ENCODE results near the gene NPC2. TPM values are rescaled to one million over a fixed set of nuclear protein-coding genes. Genes with fewer than 3 reads are reported as not detected.
A peak's percentile ranks its signal among the peaks of the same experiment; 100 is the strongest.

NPC2 gene
- total RNA-seq, 1 donor from 2014 or later = 191 TPM

DNA sequence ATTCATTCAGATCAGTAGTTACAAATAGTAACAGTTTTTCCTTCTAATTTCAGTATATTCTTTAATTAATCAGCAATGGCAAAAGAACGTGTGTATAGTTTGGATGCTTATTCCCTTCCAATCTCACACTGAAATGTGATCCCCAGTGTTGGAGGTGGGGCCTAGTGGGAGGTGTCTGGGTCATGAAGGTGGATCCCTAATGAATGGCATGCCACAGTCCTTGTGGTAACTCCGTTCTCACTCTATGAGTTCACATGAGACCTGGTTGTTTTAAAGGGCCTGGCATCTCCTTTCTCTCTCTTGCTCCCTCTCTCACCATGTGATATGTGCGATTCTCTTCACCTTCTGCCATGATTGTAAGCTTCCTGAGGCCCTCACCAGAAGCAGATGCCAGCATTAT, 48.2 kb downstream of the NPC2 start:
- no peak for FAIRE-seq
- peak; percentile 10 for DNase-seq (ENCODE audit: low read depth)
- Histone ChIP-seq H3K36me3 (ENCODE audit: control insufficient read depth, insufficient read depth, low read length) (no peaks in the 10 kb centered on the region), H3K27me3 (ENCODE audit: control insufficient read depth, insufficient read depth, low read length) (no peaks in the 10 kb centered on the region), H3K4me3 (ENCODE audit: low read depth, low read length) (no peak overlapping the region)
- TF ChIP-seq, protein P1, sequence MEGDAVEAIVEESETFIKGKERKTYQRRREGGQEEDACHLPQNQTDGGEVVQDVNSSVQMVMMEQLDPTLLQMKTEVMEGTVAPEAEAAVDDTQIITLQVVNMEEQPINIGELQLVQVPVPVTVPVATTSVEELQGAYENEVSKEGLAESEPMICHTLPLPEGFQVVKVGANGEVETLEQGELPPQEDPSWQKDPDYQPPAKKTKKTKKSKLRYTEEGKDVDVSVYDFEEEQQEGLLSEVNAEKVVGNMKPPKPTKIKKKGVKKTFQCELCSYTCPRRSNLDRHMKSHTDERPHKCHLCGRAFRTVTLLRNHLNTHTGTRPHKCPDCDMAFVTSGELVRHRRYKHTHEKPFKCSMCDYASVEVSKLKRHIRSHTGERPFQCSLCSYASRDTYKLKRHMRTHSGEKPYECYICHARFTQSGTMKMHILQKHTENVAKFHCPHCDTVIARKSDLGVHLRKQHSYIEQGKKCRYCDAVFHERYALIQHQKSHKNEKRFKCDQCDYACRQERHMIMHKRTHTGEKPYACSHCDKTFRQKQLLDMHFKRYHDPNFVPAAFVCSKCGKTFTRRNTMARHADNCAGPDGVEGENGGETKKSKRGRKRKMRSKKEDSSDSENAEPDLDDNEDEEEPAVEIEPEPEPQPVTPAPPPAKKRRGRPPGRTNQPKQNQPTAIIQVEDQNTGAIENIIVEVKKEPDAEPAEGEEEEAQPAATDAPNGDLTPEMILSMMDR (IDR thresholded peaks at IDR 0.05; ENCODE audit: insufficient read depth, low read length, severe bottlenecking) = no peak

DNA sequence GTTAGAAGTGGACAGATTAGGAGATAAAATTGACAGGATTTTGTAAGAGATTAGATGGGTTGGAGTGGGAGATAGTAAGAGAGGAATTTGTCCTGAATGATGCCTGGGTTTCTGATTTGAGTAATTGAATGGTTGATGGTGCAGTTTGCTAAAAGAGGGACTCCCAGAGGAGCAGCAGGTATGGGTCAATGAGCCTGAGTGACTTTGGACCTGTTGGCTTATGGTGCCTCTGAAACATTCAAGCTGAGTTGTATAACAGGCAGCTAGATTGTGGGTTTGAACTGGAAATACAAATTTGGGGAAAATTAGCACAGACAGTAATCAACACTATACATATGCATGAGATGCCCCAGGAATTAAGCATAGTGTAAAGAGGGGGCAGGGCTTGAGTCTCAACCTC, 50.3 kb downstream of the NPC2 start:
- no peak for DNase-seq (ENCODE audit: low read depth)
- TF ChIP-seq, protein P1 (IDR thresholded peaks at IDR 0.05; ENCODE audit: insufficient read depth, low read length, severe bottlenecking) = no peak
- FAIRE-seq = no peak
- Histone ChIP-seq H3K4me3 (ENCODE audit: low read depth, low read length) (no peak overlapping the region), H3K27me3 (ENCODE audit: control insufficient read depth, insufficient read depth, low read length) (no peaks in the 10 kb centered on the region), H3K36me3 (ENCODE audit: control insufficient read depth, insufficient read depth, low read length) (no peaks in the 10 kb centered on the region)

DNA sequence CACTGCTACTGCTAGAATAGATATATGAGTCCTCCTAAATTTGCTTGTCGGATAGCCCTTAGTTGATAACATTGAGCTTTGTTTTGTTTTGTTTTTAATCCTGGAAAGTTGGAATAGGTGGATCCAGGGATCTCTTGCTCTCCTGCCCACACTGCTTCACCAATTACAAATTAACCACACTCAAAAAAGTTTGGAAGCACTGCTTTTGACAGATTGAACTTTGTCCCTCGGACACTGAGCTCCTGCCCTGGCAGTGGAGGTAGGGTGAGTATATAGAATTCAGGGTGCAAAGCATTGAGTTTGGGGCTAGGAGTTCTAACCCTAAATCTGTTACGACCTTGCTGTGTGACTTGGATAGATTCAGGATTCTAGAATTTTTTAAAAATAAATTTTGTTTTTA, 52.0 kb downstream of the NPC2 start:
- Histone ChIP-seq H3K4me3 (ENCODE audit: low read depth, low read length) (no peak overlapping the region), H3K27me3 (ENCODE audit: control insufficient read depth, insufficient read depth, low read length) (no peaks in the 10 kb centered on the region), H3K36me3 (ENCODE audit: control insufficient read depth, insufficient read depth, low read length) (no peaks in the 10 kb centered on the region)
- TF ChIP-seq, protein P1 (IDR thresholded peaks at IDR 0.05; ENCODE audit: insufficient read depth, low read length, severe bottlenecking) = no peak
- FAIRE-seq (no peak), DNase-seq (ENCODE audit: low read depth) (no peak)

DNA sequence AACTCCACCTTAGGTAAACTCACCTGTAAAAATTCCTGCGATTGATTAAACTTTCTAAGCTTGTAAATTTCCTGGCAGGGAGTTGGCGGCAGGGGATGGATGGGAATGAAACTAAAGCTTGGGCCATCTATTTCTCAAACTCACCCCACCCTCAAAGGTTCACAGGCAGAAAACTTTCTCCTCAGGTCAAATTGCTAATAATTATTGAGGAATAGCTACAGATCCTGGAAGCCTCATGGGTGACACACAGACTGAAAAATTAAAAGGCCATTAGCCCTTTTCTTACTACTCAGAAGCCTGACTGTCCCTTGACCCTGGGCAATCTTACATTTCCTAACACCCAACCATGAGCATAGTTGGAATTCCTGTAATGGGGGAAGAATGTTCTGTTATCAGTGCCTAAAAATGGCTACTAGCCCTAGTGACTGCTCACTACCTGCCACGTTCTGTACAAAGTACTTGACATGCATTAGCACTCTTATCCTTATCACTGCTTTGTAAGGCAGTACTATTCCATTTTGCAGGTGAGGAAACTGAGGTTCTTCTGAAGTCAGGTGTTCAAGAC, 54.7 kb downstream of the NPC2 start:
- DNase-seq (ENCODE audit: low read depth) (no peak), FAIRE-seq (no peak)
- no peaks in the 10 kb centered on the region for H3K27me3 ChIP-seq (ENCODE audit: control insufficient read depth, insufficient read depth, low read length)
- no peaks in the 10 kb centered on the region for H3K36me3 ChIP-seq (ENCODE audit: control insufficient read depth, insufficient read depth, low read length)
- TF ChIP-seq, protein P1 (IDR thresholded peaks at IDR 0.05; ENCODE audit: insufficient read depth, low read length, severe bottlenecking) = no peak
- H3K4me3 ChIP-seq (ENCODE audit: low read depth, low read length) = no peak overlapping the region

DNA sequence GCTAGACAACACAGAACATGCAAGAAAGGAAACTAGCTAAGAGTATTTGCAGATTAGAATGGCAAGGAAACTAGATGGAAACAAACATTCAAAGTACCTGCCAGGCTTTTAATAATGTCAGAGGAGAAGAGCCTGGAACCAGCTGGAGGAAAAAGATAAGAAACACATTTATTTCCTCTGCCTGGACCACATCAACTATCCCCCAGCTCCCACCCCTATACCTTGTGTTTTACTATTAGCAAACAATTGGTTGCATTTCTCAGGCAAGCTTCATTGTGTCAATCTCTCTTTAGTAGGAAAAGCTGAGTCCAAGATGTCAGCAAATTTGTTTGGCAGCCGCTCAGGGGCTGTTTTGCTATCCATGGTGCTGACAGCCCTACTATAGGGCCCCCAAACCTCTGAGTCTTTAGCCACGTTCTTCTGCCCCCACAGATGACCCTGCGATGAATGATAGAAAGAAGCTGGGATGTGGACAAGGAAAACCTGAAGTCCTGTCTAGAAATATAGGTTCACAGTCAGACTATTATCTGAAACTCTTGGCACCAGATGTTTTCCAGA, 55.5 kb downstream of the NPC2 start:
- DNase-seq (ENCODE audit: low read depth) (no peak), FAIRE-seq (peak; percentile 72)
- Histone ChIP-seq H3K36me3 (ENCODE audit: control insufficient read depth, insufficient read depth, low read length) (no peaks in the 10 kb centered on the region), H3K4me3 (ENCODE audit: low read depth, low read length) (no peak overlapping the region), H3K27me3 (ENCODE audit: control insufficient read depth, insufficient read depth, low read length) (no peaks in the 10 kb centered on the region)
- TF ChIP-seq, protein P1 (IDR thresholded peaks at IDR 0.05; ENCODE audit: insufficient read depth, low read length, severe bottlenecking) = no peak

DNA sequence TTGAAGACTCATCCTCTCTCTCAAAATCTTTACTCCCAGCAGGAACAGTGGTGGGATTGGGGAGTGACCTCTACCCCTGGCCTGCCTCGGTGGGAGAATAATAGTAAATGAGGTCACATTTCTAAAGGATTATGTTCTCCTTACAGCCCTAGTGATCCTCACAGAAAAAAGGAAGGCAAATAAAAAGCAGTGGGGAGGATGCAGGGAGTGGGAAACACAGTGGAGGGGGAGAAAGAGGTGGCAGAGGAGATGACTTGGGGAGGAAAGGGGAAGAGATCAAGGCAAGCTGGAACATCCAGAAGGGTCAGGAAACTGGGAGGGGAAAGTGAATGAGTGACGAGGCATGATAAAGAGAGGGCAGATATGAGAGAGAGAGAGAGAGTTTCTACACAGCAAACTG, 58.8 kb downstream of the NPC2 start:
- FAIRE-seq = no peak
- no peak for DNase-seq (ENCODE audit: low read depth)
- TF ChIP-seq, protein P1 (IDR thresholded peaks at IDR 0.05; ENCODE audit: insufficient read depth, low read length, severe bottlenecking) = no peak
- no peaks in the 10 kb centered on the region for H3K36me3 ChIP-seq (ENCODE audit: control insufficient read depth, insufficient read depth, low read length)
- no peak overlapping the region for H3K4me3 ChIP-seq (ENCODE audit: low read depth, low read length)
- no peaks in the 10 kb centered on the region for H3K27me3 ChIP-seq (ENCODE audit: control insufficient read depth, insufficient read depth, low read length)
